ENCODE measurements around the gene THBS1.

Gene THBS1

GRCh38 chr15:39610665-39611064, 29.8 kb downstream of the THBS1 start:
- H3K36me3 ChIP-seq (ENCODE audit: control insufficient read depth, insufficient read depth, low read length), result no peaks in the 10 kb centered on the region
- no peak overlapping the region for H3K4me3 ChIP-seq (ENCODE audit: low read depth, low read length)
- TF ChIP-seq CTCF (IDR thresholded peaks at IDR 0.05), result no peak

GRCh38 chr15:39613271-39613670, 32.4 kb downstream of the THBS1 start:
- H3K79me2 ChIP-seq, result no peaks in the 10 kb centered on the region
- H3K9ac ChIP-seq, result no peak overlapping the region
- no peak overlapping the region for H3K4me3 ChIP-seq (ENCODE audit: low read depth, low read length)
- H3K27me3 ChIP-seq (ENCODE audit: control insufficient read depth, insufficient read depth, low read length), result no peaks in the 10 kb centered on the region
- no peaks in the 10 kb centered on the region for H3K9me3 ChIP-seq (ENCODE audit: control insufficient read depth, low read length)
- no peaks in the 10 kb centered on the region for H3K4me1 ChIP-seq
- no peak overlapping the region for H2AFZ ChIP-seq
- H3K36me3 ChIP-seq (ENCODE audit: control insufficient read depth, insufficient read depth, low read length), result no peaks in the 10 kb centered on the region
- no peak overlapping the region for H3K27ac ChIP-seq
- H3K4me2 ChIP-seq (ENCODE audit: low read length), result no peak overlapping the region
- no peak for TF ChIP-seq CTCF (IDR thresholded peaks at IDR 0.05)

More at GRCh38 chr15:39610665-39611064, 29.8 kb downstream of the THBS1 start:
- H3K9ac ChIP-seq, result no peak overlapping the region
- no peaks in the 10 kb centered on the region for H3K27me3 ChIP-seq (ENCODE audit: control insufficient read depth, insufficient read depth, low read length)
- H3K4me2 ChIP-seq (ENCODE audit: low read length), result no peak overlapping the region
- no peak overlapping the region for H2AFZ ChIP-seq
- no peaks in the 10 kb centered on the region for H3K9me3 ChIP-seq (ENCODE audit: control insufficient read depth, low read length)
- H3K79me2 ChIP-seq, result no peaks in the 10 kb centered on the region
- H3K27ac ChIP-seq, result no peak overlapping the region
- no peaks in the 10 kb centered on the region for H3K4me1 ChIP-seq

GRCh38 chr15:39613861-39614260, 33.0 kb downstream of the THBS1 start:
- no peak overlapping the region for H3K9ac ChIP-seq
- H3K4me3 ChIP-seq (ENCODE audit: low read depth, low read length), result no peak overlapping the region
- H3K79me2 ChIP-seq, result no peaks in the 10 kb centered on the region
- no peaks in the 10 kb centered on the region for H3K9me3 ChIP-seq (ENCODE audit: control insufficient read depth, low read length)
- H3K27me3 ChIP-seq (ENCODE audit: control insufficient read depth, insufficient read depth, low read length), result no peaks in the 10 kb centered on the region
- no peak overlapping the region for H3K27ac ChIP-seq
- H2AFZ ChIP-seq, result no peak overlapping the region
- TF ChIP-seq CTCF (IDR thresholded peaks at IDR 0.05), result no peak
- no peak overlapping the region for H3K4me2 ChIP-seq (ENCODE audit: low read length)
- no peaks in the 10 kb centered on the region for H3K4me1 ChIP-seq
- no peaks in the 10 kb centered on the region for H3K36me3 ChIP-seq (ENCODE audit: control insufficient read depth, insufficient read depth, low read length)

- Histone ChIP-seq H3K4me3 (ENCODE audit: low read depth, low read length) (no peak overlapping the region), H3K27me3 (ENCODE audit: control insufficient read depth, insufficient read depth, low read length) (no peaks in the 10 kb centered on the region), H3K36me3 (ENCODE audit: control insufficient read depth, insufficient read depth, low read length) (no peaks in the 10 kb centered on the region), H3K4me1 (no peaks in the 10 kb centered on the region), H3K9me3 (ENCODE audit: control insufficient read depth, low read length) (no peaks in the 10 kb centered on the region), H3K9ac (no peak overlapping the region), H3K27ac (no peak overlapping the region), H3K79me2 (no peaks in the 10 kb centered on the region), H3K4me2 (ENCODE audit: low read length) (no peak overlapping the region), H2AFZ (no peak overlapping the region)
- no peak for TF ChIP-seq CTCF (IDR thresholded peaks at IDR 0.05)
These were observed 36.0 kb downstream of the THBS1 start for GRCh38 chr15:39616731-39617455.

Measured in parathyroid adenoma (tissue), 2 donors.